ENCODE results near the gene LIFR.

- TF ChIP-seq CTCF (IDR thresholded peaks at IDR 0.05) (no peak), POLR2A (IDR thresholded peaks at IDR 0.05) (no peak)
Measured at GRCh38 chr5:38509185-38509584, 47.3 kb downstream of the LIFR start.
